Activated T-cell treated with anti-CD3 and anti-CD28 coated beads for 48 hours (primary cell): ENCODE data around the gene DNAJC6.
"Not testable (repeated sequence)": the region's sequence is repeated elsewhere in the genome, so short reads cannot be mapped to it uniquely, and the experiment has no call there.

Experiments used
- DNase-seq: peaks from one replicate; pipeline ENCODE4 v3.0.0-alpha.2; 2020; ENCODE audit warnings: low read depth

Gene DNAJC6

GRCh38 chr1:65431111-65431705 lies 121.9 kb downstream of the DNAJC6 start:
- DNase-seq: no peak

GRCh38 chr1:65432918-65433317 lies 123.6 kb downstream of the DNAJC6 start:
- DNase-seq: no peak

GRCh38 chr1:65434255-65434654 lies 124.9 kb downstream of the DNAJC6 start:
- no peak for DNase-seq

GRCh38 chr1:65434760-65435159 lies 125.4 kb downstream of the DNAJC6 start:
- DNase-seq: no peak

GRCh38 chr1:65435987-65436386 lies 126.6 kb downstream of the DNAJC6 start:
- no peak for DNase-seq

- DNase-seq: no peak
Measured at GRCh38 chr1:65437616-65438015, 128.3 kb downstream of the DNAJC6 start.

GRCh38 chr1:65440322-65440900 lies 131.1 kb downstream of the DNAJC6 start:
- DNase-seq: no peak

GRCh38 chr1:65440915-65441314 lies 131.6 kb downstream of the DNAJC6 start:
- no peak for DNase-seq

GRCh38 chr1:65441464-65441863 lies 132.1 kb downstream of the DNAJC6 start:
- no peak for DNase-seq

GRCh38 chr1:65442442-65442841 lies 133.1 kb downstream of the DNAJC6 start:
- DNase-seq: no peak

GRCh38 chr1:65443647-65444046 lies 134.3 kb downstream of the DNAJC6 start:
- no peak for DNase-seq

GRCh38 chr1:65444128-65444640 lies 134.8 kb downstream of the DNAJC6 start:
- no peak for DNase-seq

- DNase-seq: no peak
Measured at GRCh38 chr1:65445837-65446236, 136.5 kb downstream of the DNAJC6 start.

- DNase-seq: no peak
Measured at GRCh38 chr1:65449214-65449823, 140.0 kb downstream of the DNAJC6 start.

GRCh38 chr1:65455678-65456077 lies 146.3 kb downstream of the DNAJC6 start:
- not testable (repeated sequence) for DNase-seq

- no peak for DNase-seq
Measured at GRCh38 chr1:65456481-65456880, 147.1 kb downstream of the DNAJC6 start.

GRCh38 chr1:65457868-65458267 lies 148.5 kb downstream of the DNAJC6 start:
- DNase-seq: no peak

GRCh38 chr1:65458730-65459396 lies 149.5 kb downstream of the DNAJC6 start:
- no peak for DNase-seq

- DNase-seq: no peak
Measured at GRCh38 chr1:65459397-65459768, 150.0 kb downstream of the DNAJC6 start.
